Thyroid gland (tissue), 4 donors: Measurements from ENCODE around the gene DARS1. TPM values are rescaled to one million over a fixed set of nuclear protein-coding genes. Genes with fewer than 3 reads are reported as not detected.
"Not testable (repeated sequence)": the region's sequence is repeated elsewhere in the genome, so short reads cannot be mapped to it uniquely, and the experiment has no call there.

Experiments
- DNase-seq, 2 donors: peaks; one replicate each; pipeline ENCODE4 v3.0.0-alpha.2; 2019
- H3K27ac ChIP-seq, 3 donors: fragments of 200-600 bp; sonication (generic); 1 replicate in 2 of 3; 2 replicates in 1 of 3; pipeline ENCODE4 v1.5.1; 2016 to 2019; ENCODE audit warnings: mild to moderate bottlenecking in 1 of 3, moderate library complexity in 1 of 3
- H3K27me3 ChIP-seq: fragments of 200-600 bp; sonication (generic); one replicate; pipeline ENCODE4 v1.5.1; 2019
- H3K36me3 ChIP-seq, 2 donors: fragments of 200-600 bp; sonication (generic); one replicate each; pipeline ENCODE4 v1.5.1; 2016 to 2019
- H3K4me1 ChIP-seq, 2 donors: fragments of 200-600 bp; sonication (generic); one replicate each; pipeline ENCODE4 v1.5.1; 2017 to 2019
- H3K4me3 ChIP-seq, 3 donors: fragments of 200-600 bp; sonication (generic); replicated peaks in 1 of 3; 1 replicate in 2 of 3; 2 replicates in 1 of 3; pipeline ENCODE4 v1.5.1; 2016; ENCODE audit warnings: mild to moderate bottlenecking in 1 of 3
- H3K9me3 ChIP-seq: fragments of 200-600 bp; sonication (generic); one replicate; pipeline ENCODE4 v1.5.1; 2017
- CTCF ChIP-seq, 6 experiments: fragments of 200-600 bp in 3 of 6; fragments of 450-650 bp in 3 of 6; sonication (generic) in 3 of 6; IDR thresholded peaks; one replicate each; pipeline ENCODE4 v1.5.1; 2016 to 2019; ENCODE audit warnings: antibody characterized with exemption in 6 of 6, mild to moderate bottlenecking in 2 of 6, inconsistent platforms in 1 of 6, moderate library complexity in 1 of 6
- POLR2A ChIP-seq, 2 donors: fragments of 450-650 bp; IDR thresholded peaks; one replicate each; pipeline ENCODE4 v1.6.1; 2017; ENCODE audit warnings: antibody characterized with exemption in 2 of 2, mild to moderate bottlenecking in 2 of 2, moderate library complexity in 1 of 2
- WGBS, 2 donors: methylation state at CpG; one replicate each; pipeline ENCODE4 v1.1.5; 2017; 5-methylcytosine and 5-hydroxymethylcytosine counted together
- intact Hi-C: fragments of 100-400 bp; cut with DNase I; formaldehyde crosslinking; loops from one replicate; pipeline ENCODE4 v1.15.1; 2023
- total RNA-seq, 4 donors: library from RNA; depleted of rRNA; stranded (reverse); fragments of >200 nt; gene quantifications; one replicate each; pipeline ENCODE4 v1.2.3, GENCODE V29; 2016

The DARS1 gene
- total RNA-seq, 4 donors from 2014 or later, result 69.6 to 94.4 (median 75.9) TPM

DNA sequence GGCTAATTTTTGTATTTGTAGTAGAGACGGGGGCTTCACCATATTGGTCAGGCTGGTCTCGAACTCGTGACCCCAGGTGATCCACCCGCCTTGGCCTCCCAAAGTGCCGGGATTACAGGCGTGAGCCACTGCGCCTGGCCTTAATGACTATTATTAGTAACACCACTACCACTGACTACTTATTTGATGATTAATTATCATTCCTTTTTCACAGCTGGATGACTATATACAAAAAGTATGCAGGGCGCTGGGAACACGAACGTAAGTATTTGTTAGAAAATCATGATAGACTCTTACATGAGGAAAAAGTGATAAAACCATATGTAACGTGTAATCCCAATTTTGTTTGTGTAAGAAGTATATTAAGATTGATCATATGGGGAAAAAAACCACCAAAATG, 21.6 kb downstream of the DARS1 start:
- Histone ChIP-seq H3K9me3 (no peaks in the 10 kb centered on the region), H3K4me3 (no peak overlapping the region), H3K27ac (no peak overlapping the region), H3K36me3 (no peaks in the 10 kb centered on the region), H3K27me3 (no peaks in the 10 kb centered on the region), H3K4me1 (peaks cover 18 to 21% of the 10 kb centered on the region in 2 donors)
- DNase-seq, result no peak
- intact Hi-C loops, result no loop called here
- 97% methylated on average over 11 of the region's 11 CpGs for WGBS, 2 donors
- TF ChIP-seq CTCF (IDR thresholded peaks at IDR 0.05) (no peak), POLR2A (IDR thresholded peaks at IDR 0.05) (no peak)

GRCh38 chr2:135962366-135963123, 22.9 kb downstream of the DARS1 start:
- H3K27me3 ChIP-seq, result no peaks in the 10 kb centered on the region
- peak overlapping the region in 1 of 3 donors; percentile 0 for H3K27ac ChIP-seq
- DNase-seq, result no peak
- H3K4me1 ChIP-seq, result peaks cover 18 to 21% of the 10 kb centered on the region in 2 donors
- 61 to 65% methylated on average over 4 of the region's 4 CpGs for WGBS, 2 donors
- H3K4me3 ChIP-seq, result no peak overlapping the region
- H3K36me3 ChIP-seq, result no peaks in the 10 kb centered on the region
- H3K9me3 ChIP-seq, result no peaks in the 10 kb centered on the region
- TF ChIP-seq CTCF (IDR thresholded peaks at IDR 0.05), result no peak
- TF ChIP-seq POLR2A (IDR thresholded peaks at IDR 0.05), result no peak
- intact Hi-C loops, result no loop called here

- TF ChIP-seq CTCF (IDR thresholded peaks at IDR 0.05) (no peak), POLR2A (IDR thresholded peaks at IDR 0.05) (no peak)
- H3K4me3 ChIP-seq, result no peak overlapping the region
- no peaks in the 10 kb centered on the region for H3K9me3 ChIP-seq
- peak overlapping the region; percentile 59 to 71 (median 65) for H3K27ac ChIP-seq
- intact Hi-C loops, result no loop called here
- DNase-seq, result peak; percentile 14 to 26
- H3K4me1 ChIP-seq, result peaks cover 18 to 21% of the 10 kb centered on the region in 2 donors
- no peaks in the 10 kb centered on the region for H3K36me3 ChIP-seq
- H3K27me3 ChIP-seq, result no peaks in the 10 kb centered on the region
- 35 to 37% methylated on average over 5 of the region's 5 CpGs for WGBS, 2 donors
Measured at GRCh38 chr2:135960656-135961551, 24.5 kb downstream of the DARS1 start.

DNA sequence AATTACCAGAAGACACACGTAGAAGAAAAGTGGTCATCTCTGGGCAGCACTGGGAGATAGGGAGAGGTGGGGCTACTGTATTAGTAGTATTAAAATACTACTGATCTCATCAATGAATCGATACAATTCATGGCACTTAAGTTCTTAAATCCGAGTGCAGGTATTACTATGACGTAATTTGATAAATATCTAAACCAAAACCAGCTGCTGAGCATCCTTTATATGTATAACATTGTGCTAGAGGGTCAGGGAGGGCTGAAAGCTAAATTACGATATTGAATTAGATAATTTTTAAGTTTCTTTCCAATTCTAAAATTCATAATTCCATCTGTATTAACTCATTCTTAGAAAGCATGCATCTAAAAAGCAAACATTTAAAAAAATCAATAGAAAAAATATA, 25.3 kb downstream of the DARS1 start:
- peaks cover 18 to 21% of the 10 kb centered on the region in 2 donors for H3K4me1 ChIP-seq

DNA sequence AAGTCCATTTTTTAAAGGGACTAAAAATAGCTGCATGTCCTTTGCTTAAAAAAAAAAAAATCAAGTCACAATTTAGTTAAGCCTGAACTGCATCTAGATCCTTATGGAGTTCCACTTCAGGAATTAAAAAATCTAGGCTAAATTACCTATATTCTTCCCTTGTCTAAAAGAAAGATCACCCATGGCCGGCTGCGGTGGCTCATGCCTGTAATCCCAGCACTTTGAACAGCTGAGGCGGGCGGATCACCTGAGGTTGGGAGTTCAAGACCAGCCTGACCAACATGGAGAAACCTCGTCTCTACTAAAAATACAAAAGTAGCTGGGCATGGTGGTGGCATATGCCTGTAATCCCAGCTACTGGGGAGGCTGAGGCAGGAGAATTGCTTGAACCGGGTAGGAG, 26.5 kb downstream of the DARS1 start:
- 96 to 99% methylated on average over 6 of the region's 6 CpGs for WGBS, 2 donors
- intact Hi-C loops, result not testable (repeated sequence)

More for the DNA sequence above, 25.3 kb downstream of the DARS1 start:
- WGBS, 2 donors, result 86 to 90% methylated on average over 5 of the region's 5 CpGs
- TF ChIP-seq CTCF (IDR thresholded peaks at IDR 0.05), result no peak
- no peak for TF ChIP-seq POLR2A (IDR thresholded peaks at IDR 0.05)
- Histone ChIP-seq H3K36me3 (no peaks in the 10 kb centered on the region), H3K27ac (peak overlapping the region; percentile 59 to 71 (median 65)), H3K27me3 (no peaks in the 10 kb centered on the region), H3K4me3 (no peak overlapping the region), H3K9me3 (no peaks in the 10 kb centered on the region)
- intact Hi-C loops, result no loop called here
- no peak for DNase-seq

More for the DNA sequence above, 26.5 kb downstream of the DARS1 start:
- not testable (repeated sequence) for H3K4me3 ChIP-seq, H3K36me3 ChIP-seq, H3K27ac ChIP-seq, DNase-seq, H3K9me3 ChIP-seq, H3K27me3 ChIP-seq
- peaks cover 18 to 21% of the 10 kb centered on the region in 2 donors for H3K4me1 ChIP-seq
